SH-SY5Y (cell line): ENCODE data around the gene ATE1.

Experiments
- GATA2 ChIP-seq: IDR thresholded peaks from 2 replicates; pipeline ENCODE4 v1.6.1; 2011; ENCODE audit warnings: mild to moderate bottlenecking, low read depth, low read length
- GATA3 ChIP-seq: IDR thresholded peaks from 2 replicates; pipeline ENCODE4 v1.6.1; 2011; ENCODE audit warnings: low read depth, mild to moderate bottlenecking, low read length, moderate library complexity

- no peak for TF ChIP-seq GATA2
- no peak for TF ChIP-seq GATA3
Measured at GRCh38 chr10:121891103-121891502, 36.7 kb downstream of the ATE1 start.
